OCI-LY3 (cell line): ENCODE results near the gene FAM228B.

ENCODE experiments used
- H2AFZ ChIP-seq: fragments of 200-600, 300-600 bp; shearing (Covaris generic); 2 replicates; pipeline ENCODE4 v1.6.0; 2014; ENCODE audit warnings: antibody characterized with exemption, low read depth, low read length
- H3K27ac ChIP-seq: fragments of 200-600, 300-600 bp; sonication (generic); 2 replicates; pipeline ENCODE4 v1.5.1; 2014; ENCODE audit warnings: mild to moderate bottlenecking, low read length, moderate library complexity, mixed read lengths
- H3K27me3 ChIP-seq: fragments of 200-600, 300-600 bp; sonication (generic); 2 replicates; pipeline ENCODE4 v1.6.1; 2014; ENCODE audit warnings: low read depth, low read length, mixed read lengths
- H3K36me3 ChIP-seq: fragments of 200-600, 300-600 bp; sonication (generic); replicated peaks from 2 replicates; pipeline ENCODE3; 2014; ENCODE audit warnings: low read depth, low read length, mixed read lengths
- H3K4me1 ChIP-seq: fragments of 300-600, 200-600 bp; sonication (generic); 2 replicates; pipeline ENCODE4 v1.6.1; 2014; ENCODE audit warnings: low read length, mixed read lengths
- H3K4me2 ChIP-seq: fragments of 200-600, 300-600 bp; sonication (generic); 2 replicates; pipeline ENCODE4 v1.6.1; 2014; ENCODE audit warnings: low read length, mixed read lengths
- H3K4me3 ChIP-seq: fragments of 300-600, 200-600 bp; sonication (generic); 2 replicates; pipeline ENCODE4 v1.5.1; 2014; ENCODE audit warnings: antibody characterized with exemption, mild to moderate bottlenecking, low read length, moderate library complexity
- H3K79me2 ChIP-seq: fragments of 300-600, 200-600 bp; shearing (Covaris generic); 2 replicates; pipeline ENCODE4 v1.6.1; 2014; ENCODE audit warnings: mild to moderate bottlenecking, low read length, mixed read lengths
- H3K9ac ChIP-seq: fragments of 300-600, 200-600 bp; shearing (Covaris generic); 2 replicates; pipeline ENCODE4 v1.6.0; 2014; ENCODE audit warnings: mild to moderate bottlenecking, low read length, moderate library complexity
- H3K9me3 ChIP-seq: fragments of 200-600, 300-600 bp; shearing (Covaris generic); 2 replicates; pipeline ENCODE4 v1.6.1; 2014; ENCODE audit warnings: low read length, mixed read lengths; ENCODE audit not compliant: insufficient read depth
- H4K20me1 ChIP-seq: fragments of 200-600, 300-600 bp; sonication (generic); 2 replicates; pipeline ENCODE4 v1.6.1; 2016; ENCODE audit warnings: low read length, mixed read lengths; ENCODE audit not compliant: insufficient read depth
- EZH2phosphoT487 ChIP-seq: fragments of 200-600 bp; shearing (Covaris generic); IDR thresholded peaks from 2 replicates; pipeline ENCODE4 v1.6.1; 2018; ENCODE audit warnings: antibody characterized with exemption, mixed run types, low read depth
- TF ChIP-seq, protein P1 (sequence below): fragments of 200-600, 300-600 bp; sonication (generic); IDR thresholded peaks from 2 replicates; pipeline ENCODE4 v1.5.1; 2014; ENCODE audit warnings: antibody characterized with exemption, low read length, low read depth

Gene FAM228B

GRCh38 chr2:24211408-24211807 lies 88.1 kb downstream of the FAM228B start:
- TF ChIP-seq, protein P1, sequence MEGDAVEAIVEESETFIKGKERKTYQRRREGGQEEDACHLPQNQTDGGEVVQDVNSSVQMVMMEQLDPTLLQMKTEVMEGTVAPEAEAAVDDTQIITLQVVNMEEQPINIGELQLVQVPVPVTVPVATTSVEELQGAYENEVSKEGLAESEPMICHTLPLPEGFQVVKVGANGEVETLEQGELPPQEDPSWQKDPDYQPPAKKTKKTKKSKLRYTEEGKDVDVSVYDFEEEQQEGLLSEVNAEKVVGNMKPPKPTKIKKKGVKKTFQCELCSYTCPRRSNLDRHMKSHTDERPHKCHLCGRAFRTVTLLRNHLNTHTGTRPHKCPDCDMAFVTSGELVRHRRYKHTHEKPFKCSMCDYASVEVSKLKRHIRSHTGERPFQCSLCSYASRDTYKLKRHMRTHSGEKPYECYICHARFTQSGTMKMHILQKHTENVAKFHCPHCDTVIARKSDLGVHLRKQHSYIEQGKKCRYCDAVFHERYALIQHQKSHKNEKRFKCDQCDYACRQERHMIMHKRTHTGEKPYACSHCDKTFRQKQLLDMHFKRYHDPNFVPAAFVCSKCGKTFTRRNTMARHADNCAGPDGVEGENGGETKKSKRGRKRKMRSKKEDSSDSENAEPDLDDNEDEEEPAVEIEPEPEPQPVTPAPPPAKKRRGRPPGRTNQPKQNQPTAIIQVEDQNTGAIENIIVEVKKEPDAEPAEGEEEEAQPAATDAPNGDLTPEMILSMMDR = no peak
- no peak for TF ChIP-seq EZH2phosphoT487
- Histone ChIP-seq H3K79me2 (no peaks in the 10 kb centered on the region), H3K36me3 (peaks cover 15% of the 10 kb centered on the region), H4K20me1 (no peaks in the 10 kb centered on the region), H3K4me2 (no peak overlapping the region), H3K27ac (no peak overlapping the region), H3K9me3 (no peaks in the 10 kb centered on the region), H3K27me3 (no peaks in the 10 kb centered on the region), H3K9ac (no peak overlapping the region), H3K4me1 (peaks cover 10% of the 10 kb centered on the region), H3K4me3 (no peak overlapping the region), H2AFZ (no peak overlapping the region)

DNA sequence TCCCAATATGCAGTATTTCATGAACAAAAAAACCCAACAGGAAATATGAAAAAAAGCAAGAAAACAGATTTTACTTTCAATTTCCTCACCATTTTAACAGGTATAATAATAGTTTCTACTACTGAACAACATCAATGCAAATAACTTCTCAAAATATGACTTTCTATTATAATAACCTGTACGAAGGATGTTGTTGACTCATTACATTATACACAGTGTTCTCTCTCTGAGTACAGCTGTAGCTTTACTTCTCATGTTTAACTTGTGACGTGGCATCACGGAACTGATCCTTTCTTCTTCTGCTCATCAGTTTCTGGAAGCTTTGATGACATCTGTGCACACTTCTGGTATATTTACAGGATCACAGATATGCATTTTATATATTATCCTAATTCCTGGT lies 91.6 kb downstream of the FAM228B start:
- Histone ChIP-seq H3K4me3 (no peak overlapping the region), H3K27ac (no peak overlapping the region), H3K9ac (no peak overlapping the region), H4K20me1 (no peaks in the 10 kb centered on the region), H3K36me3 (peaks cover 11% of the 10 kb centered on the region), H3K4me1 (peaks cover 10% of the 10 kb centered on the region), H2AFZ (no peak overlapping the region), H3K79me2 (no peaks in the 10 kb centered on the region), H3K4me2 (0 out of 2 replicates have a peak overlapping the region, but pooled peaks have one; percentile 18), H3K9me3 (no peaks in the 10 kb centered on the region), H3K27me3 (no peaks in the 10 kb centered on the region)
- TF ChIP-seq, protein P1 = no peak
- no peak for TF ChIP-seq EZH2phosphoT487
